ENCODE measurements around the gene PPP4R1.
A peak's percentile ranks its signal among the peaks of the same experiment; 100 is the strongest.
"Not testable (repeated sequence)": the region's sequence is repeated elsewhere in the genome, so short reads cannot be mapped to it uniquely, and the experiment has no call there.

PPP4R1 gene

DNA sequence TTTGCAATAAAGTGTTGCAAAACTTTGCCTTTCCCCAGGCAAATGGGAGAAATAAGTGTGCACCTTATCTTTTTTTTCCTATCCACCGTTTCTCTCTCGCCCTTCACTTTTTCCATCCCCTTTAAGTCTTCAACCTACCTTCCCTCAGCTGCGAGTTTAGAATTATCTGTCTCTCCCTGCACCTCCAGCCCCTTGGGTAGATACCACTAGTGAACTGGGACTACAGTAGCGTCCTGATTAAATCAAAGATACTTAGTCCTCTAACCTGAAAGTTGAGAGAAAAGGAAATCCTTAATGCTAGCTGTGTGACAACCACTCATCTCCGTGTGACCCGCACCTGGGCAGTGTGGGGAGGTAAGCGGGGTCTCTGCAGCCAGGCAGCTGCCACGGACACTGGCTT is 16.1 kb upstream of the PPP4R1 start:
- DNase-seq: no peak

DNA sequence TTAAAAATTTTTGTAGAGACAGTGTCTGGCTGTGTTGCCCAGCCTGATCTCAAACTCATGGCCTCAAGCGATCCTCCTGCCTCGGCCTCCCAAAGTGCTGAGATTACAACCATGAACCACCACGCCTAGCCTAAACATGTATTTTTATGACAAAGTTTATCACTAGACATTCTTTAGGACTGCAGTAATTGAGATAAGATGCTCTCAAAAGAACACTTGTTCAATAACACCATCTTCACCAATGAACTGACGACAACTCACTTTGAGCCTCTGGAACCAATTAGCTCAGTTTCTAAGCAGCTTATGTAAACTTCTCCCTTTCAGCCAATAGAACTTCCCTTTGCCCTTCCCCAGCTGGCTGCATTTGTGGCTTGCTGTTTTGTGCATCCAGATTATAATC is 15.3 kb upstream of the PPP4R1 start:
- DNase-seq: no peak

DNA sequence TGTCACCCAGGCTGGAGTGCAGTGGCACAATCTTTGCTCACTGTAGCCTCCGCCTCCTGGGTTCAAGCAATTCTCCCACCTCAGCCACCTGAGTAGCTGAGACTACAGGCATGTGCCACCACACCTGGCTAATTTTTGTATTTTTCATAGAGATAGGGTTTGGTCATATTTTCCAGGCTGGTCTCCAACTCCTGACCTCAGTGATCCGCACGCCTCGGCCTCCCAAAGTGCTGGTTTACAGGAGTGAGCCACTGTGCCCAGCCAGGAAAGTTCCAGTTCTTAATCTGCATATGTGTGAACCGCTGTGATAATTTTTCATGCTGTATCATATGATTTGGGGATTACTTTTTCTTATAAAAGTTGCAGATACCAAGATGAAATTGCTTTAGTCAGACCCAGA is 14.6 kb upstream of the PPP4R1 start:
- no peak for DNase-seq

DNA sequence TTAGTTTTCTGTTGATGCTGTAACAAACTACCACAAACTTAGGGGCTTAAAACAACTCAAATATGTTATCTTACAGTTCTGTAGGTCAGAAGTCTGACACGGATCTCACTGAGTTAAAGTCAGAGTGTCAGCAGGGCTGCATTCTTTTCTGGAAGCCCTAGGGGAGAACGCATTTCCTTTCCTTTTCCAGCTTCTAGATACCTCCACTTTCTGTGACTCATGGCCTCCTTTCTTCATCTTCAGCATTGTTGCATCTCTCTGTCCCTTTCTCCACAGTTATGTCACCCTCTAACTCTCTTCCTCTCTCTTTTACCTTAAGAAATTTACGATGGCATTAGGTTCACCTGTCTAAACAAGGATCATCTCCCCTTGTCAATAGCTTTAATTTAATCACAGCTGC is 13.3 kb upstream of the PPP4R1 start:
- DNase-seq: no peak

DNA sequence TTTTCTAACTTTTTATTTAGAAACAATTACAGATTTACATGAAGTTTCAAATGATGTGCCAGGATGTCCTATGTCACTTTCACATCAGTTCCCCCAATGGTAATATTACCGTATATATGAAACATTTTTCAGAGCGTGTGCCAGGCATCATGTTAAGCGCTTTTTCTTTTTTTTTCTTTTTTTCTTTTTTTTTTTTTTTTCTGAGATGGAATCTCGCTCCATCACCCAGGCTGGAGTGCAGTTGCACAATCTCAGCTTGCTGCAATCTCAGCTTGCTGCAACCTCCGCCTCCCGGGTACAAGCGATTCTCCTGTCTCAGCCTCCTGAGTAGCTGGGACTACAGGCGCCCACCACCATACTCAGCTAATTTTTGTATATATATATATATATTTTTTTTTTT is 5.6 kb upstream of the PPP4R1 start:
- DNase-seq: no peak

DNA sequence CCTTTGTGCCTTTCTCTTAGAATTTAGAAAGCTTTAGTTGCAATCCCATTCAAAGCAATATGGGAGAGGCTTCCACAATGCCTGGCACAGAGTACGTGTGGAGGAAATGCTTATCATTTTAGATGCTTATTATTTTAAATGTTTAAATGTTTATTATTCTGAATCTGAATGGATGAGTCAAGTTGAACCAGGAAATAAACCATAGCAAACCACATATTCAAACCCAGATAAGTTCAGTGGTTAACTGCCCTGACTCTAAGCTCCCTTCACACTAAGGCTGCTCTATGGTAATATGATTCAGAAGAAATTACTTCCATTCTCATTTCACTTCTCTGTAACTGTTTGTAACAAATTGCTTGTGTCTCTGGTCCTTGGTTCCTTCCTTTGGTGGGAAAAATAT is 5.2 kb upstream of the PPP4R1 start:
- no peak for DNase-seq

DNA sequence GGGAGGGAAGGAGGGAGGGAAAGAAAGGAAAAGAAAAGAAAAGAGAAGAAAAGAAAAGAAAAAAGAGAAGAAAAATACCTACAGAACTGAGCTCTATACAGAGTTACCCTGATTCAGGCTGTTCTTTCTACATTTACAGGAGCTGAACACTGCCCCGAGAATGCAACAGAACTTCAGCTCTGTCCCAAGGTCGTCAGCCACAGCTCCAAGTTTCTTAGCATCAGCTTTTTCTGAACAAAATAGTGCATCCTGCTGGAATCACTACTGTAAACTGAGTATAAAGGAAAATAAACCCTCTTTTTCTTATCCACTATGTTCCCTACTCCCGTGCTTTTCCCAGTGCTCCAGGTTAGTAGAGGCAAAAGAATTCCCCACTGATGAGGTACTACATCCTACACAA is 4.7 kb upstream of the PPP4R1 start:
- DNase-seq: no peak

DNA sequence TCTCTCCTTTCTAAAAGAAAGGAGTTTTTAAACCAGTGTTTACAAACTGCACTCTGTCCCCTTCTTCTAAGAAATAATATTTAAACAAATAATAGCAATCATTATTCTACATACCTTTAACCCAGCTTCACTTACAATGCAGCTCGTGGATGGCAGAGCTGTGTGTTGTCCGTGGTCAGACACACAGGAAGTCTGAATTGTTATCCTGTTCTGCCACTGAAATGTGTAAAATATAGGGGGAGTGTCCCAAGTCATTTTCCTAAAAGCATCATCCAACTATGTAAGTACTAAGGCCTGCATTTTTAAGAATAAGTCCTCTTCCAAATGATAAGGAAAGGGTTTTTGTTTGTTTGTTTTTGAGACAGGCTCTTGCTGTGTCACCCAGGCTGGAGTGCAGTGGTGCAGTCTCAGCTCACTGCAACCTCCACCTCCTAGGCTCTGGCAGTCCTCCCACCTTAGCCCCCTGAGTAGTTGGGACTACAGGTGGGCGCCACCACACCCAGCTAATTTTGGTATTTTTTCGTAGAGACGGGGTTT is 2.7 kb upstream of the PPP4R1 start:
- no peak for DNase-seq

DNA sequence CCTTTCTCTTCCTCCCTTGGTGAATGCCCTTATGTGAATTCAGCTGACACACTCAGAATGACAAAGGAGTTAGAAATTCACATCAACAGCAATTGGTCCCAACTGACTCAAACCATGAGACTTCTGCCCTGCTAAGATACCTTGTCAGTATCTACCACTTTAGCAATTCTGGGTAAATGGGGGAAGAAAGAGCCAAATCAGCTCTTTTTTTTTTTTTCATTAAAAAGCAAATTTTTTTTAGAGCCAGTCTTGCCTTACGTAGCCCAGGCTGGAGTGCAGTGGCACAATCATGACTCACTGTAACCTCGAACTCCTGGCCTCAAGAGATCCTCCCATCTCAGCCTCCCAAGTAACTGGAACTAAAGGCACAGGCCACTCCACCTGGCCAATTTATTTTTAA is 1.7 kb upstream of the PPP4R1 start:
- no peak for DNase-seq

DNA sequence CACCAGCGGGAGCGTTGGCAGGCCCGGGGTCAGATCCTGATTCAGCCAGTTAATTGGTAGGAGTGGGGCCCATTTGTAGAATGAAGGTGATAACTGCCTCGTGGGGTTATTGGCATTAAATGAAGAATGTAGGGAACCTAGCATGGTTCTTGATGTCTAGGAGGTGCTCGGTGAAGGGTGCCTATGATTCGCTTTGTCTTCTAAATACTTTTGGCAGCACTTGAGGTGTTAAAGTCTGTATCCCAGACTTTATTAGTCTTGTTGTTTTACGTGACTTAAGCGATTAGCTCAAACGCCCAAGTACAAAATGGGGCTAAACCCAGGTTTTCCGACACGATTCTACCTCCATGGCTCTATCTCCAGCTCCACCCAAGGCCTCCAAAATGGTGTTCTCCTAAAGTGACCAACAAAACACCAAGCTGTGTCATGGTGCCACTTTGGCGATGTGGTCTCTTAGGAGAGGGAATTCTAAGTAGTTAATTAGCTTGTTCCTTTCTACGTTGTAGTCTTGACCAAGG is 980 bp upstream of the PPP4R1 start:
- no peak for DNase-seq

DNA sequence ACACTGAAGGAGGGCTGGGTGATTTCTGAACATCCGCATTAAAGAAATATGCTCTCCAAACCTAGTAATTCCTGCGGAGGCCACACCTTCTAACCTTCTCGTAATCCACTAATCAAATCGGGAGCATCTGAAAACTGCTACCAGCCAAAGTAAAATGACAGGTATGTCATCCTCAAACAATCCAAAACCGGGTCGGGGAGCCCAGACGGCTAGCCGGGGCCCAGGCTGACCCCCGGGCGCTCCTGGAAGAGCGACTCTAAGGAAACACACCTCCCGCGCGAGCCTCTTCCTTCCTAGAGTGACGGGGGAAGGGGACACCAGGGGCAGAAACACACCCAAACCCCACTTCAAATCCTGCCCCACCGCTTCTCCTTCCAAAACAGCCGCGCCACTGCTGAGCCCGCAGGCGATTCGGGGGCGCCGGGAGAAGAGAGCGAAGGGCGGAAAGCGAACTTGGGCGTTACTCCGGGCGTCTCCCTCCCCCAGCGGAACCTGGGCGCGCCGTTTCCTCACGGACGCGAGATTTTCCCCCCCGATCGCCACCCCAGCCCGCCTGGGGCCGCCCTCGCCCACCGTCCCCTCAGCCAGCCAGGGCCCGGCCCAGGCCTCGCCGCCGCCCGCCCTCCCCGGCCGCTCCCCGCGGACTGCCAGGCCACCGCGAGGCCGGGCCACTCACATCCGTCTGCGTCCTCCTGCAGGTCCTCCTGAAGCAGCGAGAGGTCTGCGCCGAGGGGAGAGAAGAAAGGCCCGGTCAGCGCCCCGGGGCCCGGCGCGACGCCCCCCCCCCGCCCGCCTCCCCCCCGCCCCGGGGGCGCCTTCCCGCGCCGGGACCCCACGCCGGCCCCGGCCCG is 584 bp downstream of the PPP4R1 start:
- DNase-seq: peak in 13 of 14 donors; percentile 2 to 77 (median 54)

DNA sequence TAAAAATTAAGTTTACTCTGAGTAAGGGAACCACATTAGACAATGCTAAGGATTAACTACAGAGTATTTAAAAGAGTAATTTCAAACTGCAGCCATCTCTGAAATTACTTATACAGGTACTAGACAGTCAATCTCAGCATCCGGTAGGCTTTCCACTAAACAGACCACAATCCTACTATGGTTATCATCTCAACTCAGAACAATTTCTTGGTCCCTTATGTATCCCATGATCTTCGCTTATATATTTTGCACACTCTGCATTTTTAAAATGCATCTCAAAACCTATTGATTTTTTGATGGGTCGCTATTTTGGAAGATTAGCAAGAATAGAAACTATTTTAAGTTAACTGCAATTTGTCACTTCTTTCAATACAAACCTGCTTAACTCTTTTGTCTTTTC is 1.4 kb downstream of the PPP4R1 start:
- no peak for DNase-seq

DNA sequence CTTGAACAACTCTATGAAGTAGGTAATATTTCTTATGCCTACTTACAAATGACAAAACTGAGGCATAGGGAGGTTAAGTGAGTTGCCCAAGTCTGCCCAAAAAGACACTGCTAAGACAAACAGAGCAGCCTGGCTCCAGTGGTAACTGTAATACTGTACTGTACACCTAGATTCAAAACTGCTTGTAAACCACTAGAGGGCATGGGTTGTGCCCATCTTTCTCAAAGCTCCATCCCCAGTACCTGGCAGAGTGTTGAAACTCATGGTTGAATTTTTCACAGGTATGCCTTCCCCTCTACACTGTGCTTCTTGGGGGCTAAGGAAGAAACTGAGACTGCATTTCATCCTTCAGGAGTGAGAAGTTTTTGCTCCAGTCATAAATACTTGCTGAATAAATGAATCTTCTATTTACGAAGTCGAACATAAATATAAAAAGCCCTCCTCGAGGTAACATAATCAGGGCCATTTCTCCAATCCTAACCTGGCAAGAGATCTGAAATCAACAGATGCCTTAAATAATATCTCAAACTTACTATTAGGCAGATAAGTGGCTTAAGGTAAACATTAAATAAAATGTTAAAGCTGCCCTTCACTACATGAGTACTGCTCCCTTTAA is 2.0 kb downstream of the PPP4R1 start:
- peak in 5 of 14 donors; percentile 6 to 57 (median 7) for DNase-seq

DNA sequence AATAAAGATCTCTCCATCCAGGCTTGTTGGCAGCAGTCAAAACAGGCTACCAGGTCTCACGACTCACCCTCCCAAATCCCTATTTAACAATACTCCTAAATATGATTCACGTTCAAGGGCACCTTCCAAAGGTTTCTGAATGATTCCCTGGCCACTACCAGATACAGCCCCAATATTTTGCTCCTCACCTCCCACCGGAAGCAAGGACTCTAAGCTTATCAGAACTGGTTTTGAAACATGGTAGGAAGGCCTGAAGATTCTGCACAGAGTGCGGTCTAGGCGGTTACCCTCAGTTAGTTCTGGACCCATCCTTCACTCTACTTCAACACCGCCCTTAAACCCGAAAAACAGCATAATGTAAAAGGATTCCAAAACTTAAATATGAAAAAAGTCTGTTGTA is 5.2 kb downstream of the PPP4R1 start:
- DNase-seq: no peak

DNA sequence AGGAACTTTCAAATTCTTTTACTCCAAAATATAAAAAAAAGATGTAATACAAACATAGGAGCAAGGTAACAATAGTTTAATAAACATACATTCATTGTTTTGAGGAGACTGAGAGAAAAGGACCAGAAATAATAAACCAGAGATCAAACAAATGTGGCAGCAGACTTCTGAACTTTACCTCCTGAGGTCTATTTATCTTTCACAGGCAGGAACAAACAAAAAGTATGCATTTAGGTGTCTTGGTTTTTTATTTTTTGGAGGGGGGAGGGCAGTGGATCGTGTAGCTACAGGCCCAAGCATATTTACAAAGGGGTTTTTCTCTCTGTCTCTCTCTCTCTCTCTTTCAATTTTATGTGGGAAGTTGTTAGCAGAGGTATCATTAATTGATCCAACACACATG is 5.6 kb downstream of the PPP4R1 start:
- no peak for DNase-seq

DNA sequence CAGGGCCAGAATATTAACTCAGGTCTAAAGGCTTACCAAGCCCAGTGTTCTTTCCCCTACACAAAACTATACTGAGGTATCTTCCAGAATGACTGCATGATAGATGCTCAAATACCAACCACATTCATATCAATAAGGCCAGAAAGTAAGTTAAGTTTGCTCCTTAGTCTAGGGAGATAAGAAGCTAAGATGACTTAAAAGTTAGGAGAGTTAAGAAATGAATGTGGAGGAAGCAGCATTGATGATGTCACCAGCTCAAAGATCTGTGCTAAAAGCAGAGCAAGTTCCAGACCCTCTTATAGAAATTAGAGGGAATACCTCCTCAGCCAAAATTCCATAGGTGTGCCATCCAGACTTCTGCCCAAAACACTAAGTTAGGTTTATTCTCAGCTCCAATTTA is 6.1 kb downstream of the PPP4R1 start:
- no peak for DNase-seq

DNA sequence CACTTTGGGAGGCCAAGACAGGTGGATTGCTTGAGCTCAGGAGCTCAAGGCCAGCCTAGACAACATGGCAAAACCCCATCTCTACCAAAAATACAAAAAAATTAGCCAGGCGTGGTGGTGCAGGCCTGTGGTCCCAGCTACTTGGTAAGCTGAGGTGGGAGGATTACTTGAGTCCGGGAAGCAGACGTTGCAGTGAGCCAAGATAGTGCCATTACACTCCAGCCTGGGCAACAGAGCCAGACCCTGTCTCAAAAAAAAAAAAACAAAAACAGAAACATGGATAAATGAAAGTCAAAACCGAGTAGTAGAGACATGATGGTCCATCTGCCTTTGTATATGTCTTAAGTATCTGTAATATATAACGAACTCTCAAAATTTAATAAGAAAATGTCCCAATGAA is 7.2 kb downstream of the PPP4R1 start:
- DNase-seq: not testable (repeated sequence)

DNA sequence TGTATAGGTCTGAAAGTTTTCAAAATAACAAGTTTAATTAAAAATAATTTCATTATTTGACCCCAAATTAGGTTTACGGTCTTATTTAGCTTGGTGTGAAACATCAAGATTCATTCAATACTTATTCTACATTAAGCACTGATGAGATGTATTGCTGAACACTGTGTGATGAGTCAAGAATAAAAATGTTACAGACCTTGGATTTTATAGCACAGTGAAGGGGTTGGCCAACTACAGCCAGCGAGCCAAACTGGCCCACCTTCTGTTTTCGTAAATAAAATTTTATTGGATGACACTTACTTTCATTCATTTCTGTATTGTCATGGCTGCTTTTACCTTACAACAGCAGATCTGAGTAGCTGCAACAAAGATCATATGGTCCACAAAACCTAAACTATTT is 8.3 kb downstream of the PPP4R1 start:
- DNase-seq: no peak

DNA sequence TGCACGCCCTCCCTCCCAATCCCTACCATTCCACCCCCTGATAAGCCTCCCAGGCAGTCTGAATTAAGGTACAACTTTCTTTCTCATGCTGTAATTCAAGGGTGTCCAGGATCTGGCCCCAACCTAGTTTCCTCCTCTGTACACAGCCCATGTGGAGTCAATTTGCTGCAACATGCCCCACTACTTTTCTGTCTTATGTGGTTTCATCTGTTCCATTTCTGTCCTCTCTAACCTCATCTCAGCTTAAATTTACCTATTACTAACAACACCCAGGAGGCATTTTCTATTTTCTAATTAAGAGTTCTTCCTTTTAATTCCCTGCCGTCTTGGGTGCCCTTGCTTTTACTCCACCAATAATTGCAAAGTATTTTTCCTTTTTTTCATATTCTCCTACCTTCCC is 10.0 kb downstream of the PPP4R1 start:
- DNase-seq: no peak

DNA sequence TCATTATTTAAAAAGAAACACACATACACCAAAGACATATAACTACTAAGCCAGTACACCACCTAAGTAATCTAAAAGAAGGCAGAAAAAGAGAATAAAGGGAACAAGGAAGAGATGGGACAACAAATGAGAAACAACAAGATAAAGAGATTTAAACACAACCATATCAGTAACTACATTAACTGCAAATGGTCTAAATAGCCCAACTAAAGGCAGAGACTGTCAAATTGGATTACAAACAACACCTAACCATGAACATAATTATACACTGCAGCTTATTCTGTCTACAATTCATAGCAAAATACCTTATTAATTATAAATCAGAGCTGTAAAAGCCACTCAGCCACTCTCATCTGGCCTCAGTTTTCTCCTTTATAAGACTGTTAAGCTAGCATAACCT is 15.0 kb downstream of the PPP4R1 start:
- no peak for DNase-seq

DNA sequence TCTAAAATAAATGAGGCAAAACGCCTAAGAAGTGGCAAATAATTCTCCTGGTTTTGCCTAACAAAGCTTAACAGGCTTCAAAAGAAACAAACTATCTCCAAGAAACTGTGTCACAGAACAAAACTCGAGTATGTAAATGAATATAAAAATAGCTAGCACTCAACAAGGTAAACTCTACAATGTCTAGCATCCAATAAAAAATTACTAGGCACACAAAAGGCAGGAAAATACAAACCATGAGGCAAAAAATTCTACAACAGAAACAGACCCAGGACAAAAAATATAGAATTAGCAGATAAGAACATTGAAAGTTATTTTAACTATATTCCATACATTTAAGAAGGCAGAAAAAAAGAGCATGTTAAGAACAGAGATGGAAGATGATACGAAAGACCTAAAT is 16.8 kb downstream of the PPP4R1 start:
- no peak for DNase-seq

DNA sequence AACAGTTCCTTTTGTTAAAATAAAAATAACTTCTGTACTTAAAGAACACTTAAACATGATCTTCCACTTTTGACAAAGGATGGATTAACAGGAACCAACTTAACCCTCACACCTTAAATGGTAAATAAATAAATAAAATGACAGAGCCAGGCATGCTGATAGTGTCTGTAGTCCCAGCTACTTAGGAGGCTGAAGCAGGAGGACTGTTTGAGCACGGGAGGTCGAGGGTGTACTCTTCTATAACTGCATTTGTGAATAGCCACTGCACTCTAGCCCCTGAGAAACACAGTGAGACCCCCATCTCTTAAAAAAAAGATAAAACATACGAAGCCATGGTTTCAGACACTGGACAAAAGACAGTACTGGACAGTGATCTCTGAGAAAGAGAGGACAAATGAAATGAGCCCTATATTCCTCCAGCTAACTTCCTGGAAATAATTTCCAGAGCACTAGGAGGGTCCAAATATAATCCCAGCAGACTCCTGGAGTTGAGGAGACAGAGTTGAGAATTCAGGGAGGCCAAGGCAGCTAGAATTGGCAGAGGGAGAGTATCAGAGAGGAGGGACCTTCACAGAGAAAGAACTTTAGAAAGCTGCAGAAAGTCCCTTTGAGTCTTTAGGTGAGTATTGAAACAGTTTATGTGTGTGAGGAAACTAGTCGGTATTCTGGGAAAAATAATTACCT is 17.4 kb downstream of the PPP4R1 start:
- DNase-seq: no peak

DNA sequence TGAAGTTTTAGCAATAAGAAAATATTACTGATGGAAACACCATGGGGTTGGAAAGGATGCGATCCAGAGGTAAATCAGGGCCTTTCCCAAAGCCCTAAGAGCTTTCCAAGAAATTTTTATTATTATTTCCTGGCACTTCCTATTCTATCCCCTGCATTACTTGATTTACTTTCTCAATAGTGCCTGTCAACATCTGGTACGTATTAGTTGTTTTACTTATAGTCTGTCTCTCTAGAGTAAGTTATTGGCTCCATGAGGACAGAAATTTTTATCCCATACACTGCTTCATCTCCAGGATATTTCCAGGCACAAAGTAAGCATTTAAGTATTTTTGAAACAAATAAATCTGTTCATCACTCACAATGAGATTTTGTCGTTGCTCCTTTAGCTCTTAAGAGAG is 18.1 kb downstream of the PPP4R1 start:
- DNase-seq: no peak

Measured in C1 segment of cervical spinal cord (tissue), 14 donors.